HepG2 (cell line): ENCODE measurements around the gene KLF11. TPM values are rescaled to one million over a fixed set of nuclear protein-coding genes. Genes with fewer than 3 reads are reported as not detected.

ENCODE experiments used
- ATAC-seq: fragments of 200-7000 bp; cut with Tn5 transposase; 3 replicates; pipeline ENCODE4 v1.9.1; 2020; ENCODE audit warnings: mild to moderate bottlenecking, moderate library complexity
- BruUV-seq: library from RNA; stranded (reverse); fragments of 400-500 nt; replicated peaks from 2 replicates; lab custom pipeline; 2021; lab: Mats Ljungman, UMichigan
- CTCF ChIA-PET: fragments of 300-600 bp; formaldehyde crosslinking; extraction: SDS; loops from one replicate; lab custom pipeline; 2021; ENCODE audit warnings: low total read pairs, inconsistent platforms, low intra/inter-chr PET ratio; lab: Yijun Ruan, JAX
- POLR2A ChIA-PET: fragments of 350-600 bp; sonication (Branson Sonifier 250); formaldehyde crosslinking; loops from one replicate; lab custom pipeline; 2020; ENCODE audit warnings: antibody characterized with exemption, inconsistent platforms; lab: Yijun Ruan, JAX
- DNase-seq: peaks from one replicate; pipeline ENCODE4 v3.0.0-alpha.2; 2015; ENCODE audit warnings: low spot score
- FAIRE-seq: peaks from 3 replicates; lab custom pipeline; 2011; peaks lifted over from hg19 to GRCh38; lab: Jason Lieb, UNC
- H2AFZ ChIP-seq: one replicate; pipeline ENCODE4 v1.6.1; 2011; ENCODE audit warnings: low read length, inconsistent platforms
- H3K27ac ChIP-seq: fragments of 300-600 bp; 3 replicates; pipeline ENCODE4 v1.8.0; 2011; ENCODE audit warnings: mixed run types, mild to moderate bottlenecking, mixed read lengths, low read length, inconsistent platforms; ENCODE audit not compliant: insufficient read depth; ENCODE audit errors: extremely low read length
- H3K27me3 ChIP-seq, 2 experiments: fragments of 200-600 bp in 1 of 2; 2 replicates in 1 of 2; 3 replicates in 1 of 2; pipeline versions ENCODE4 v1.6.0 to v1.8.0; 2011; ENCODE audit warnings: low read length in 2 of 2, mild to moderate bottlenecking in 2 of 2, moderate library complexity in 2 of 2, inconsistent platforms in 1 of 2; ENCODE audit not compliant: insufficient read depth in 2 of 2, control insufficient read depth in 1 of 2
- H3K36me3 ChIP-seq, 2 experiments: fragments of 200-600 bp in 1 of 2; replicated peaks in 1 of 2; 2 replicates in 1 of 2; 3 replicates in 1 of 2; pipeline versions ENCODE4 v1.5.1 to v1.8.0; 2011; ENCODE audit warnings: low read length in 2 of 2, inconsistent platforms in 1 of 2; ENCODE audit not compliant: insufficient read depth in 2 of 2, control insufficient read depth in 1 of 2
- H3K4me1 ChIP-seq: 2 replicates; pipeline ENCODE4 v1.5.1; 2012; ENCODE audit warnings: low read length, inconsistent platforms; ENCODE audit not compliant: insufficient read depth
- H3K4me2 ChIP-seq: 2 replicates; pipeline ENCODE4 v1.6.0; 2011; ENCODE audit warnings: low read depth, low read length, inconsistent platforms
- H3K4me3 ChIP-seq, 3 experiments: fragments of 200-600 bp in 1 of 3; sonication (generic), shearing (Covaris generic) in 1 of 3; replicated peaks in 1 of 3; 2 replicates each; pipeline ENCODE4 v1.5.1; 2011 to 2016; ENCODE audit warnings: low read length in 3 of 3, inconsistent platforms in 2 of 3, low read depth in 2 of 3, mild to moderate bottlenecking in 2 of 3, control low read depth in 1 of 3, mixed read lengths in 1 of 3; ENCODE audit not compliant: insufficient read depth in 1 of 3
- H3K79me2 ChIP-seq: one replicate; pipeline ENCODE4 v1.6.1; 2011; ENCODE audit warnings: low read length, inconsistent platforms; ENCODE audit not compliant: insufficient read depth
- H3K9ac ChIP-seq: 2 replicates; pipeline ENCODE4 v1.6.0; 2011; ENCODE audit warnings: mild to moderate bottlenecking, low read depth, low read length, inconsistent platforms; ENCODE audit not compliant: insufficient read depth
- H3K9me3 ChIP-seq: 2 replicates; pipeline ENCODE4 v1.5.1; 2012; ENCODE audit warnings: mild to moderate bottlenecking, low read length
- H4K20me1 ChIP-seq: 2 replicates; pipeline ENCODE4 v1.6.0; 2011; ENCODE audit warnings: inconsistent platforms, mild to moderate bottlenecking, low read length, moderate library complexity; ENCODE audit not compliant: insufficient read depth
- GLMP ChIP-seq: sonication (generic); formaldehyde crosslinking; IDR thresholded peaks from 2 replicates; pipeline ENCODE4 v1.9.0; 2021; ENCODE audit warnings: missing genetic modification reagents, mild to moderate bottlenecking, borderline replicate concordance
- JUN ChIP-seq: sonication (generic); formaldehyde crosslinking; IDR thresholded peaks from 2 replicates; pipeline ENCODE4 v1.4.0; 2020; ENCODE audit warnings: mild to moderate bottlenecking, missing genetic modification reagents
- MYC ChIP-seq: sonication (generic); formaldehyde crosslinking; IDR thresholded peaks from 2 replicates; pipeline ENCODE4 v1.9.0; 2021; ENCODE audit warnings: missing genetic modification reagents, borderline replicate concordance
- STAT6 ChIP-seq: sonication (generic); formaldehyde crosslinking; IDR thresholded peaks from 2 replicates; pipeline ENCODE4 v1.4.0; 2020; ENCODE audit warnings: missing genetic modification reagents, mild to moderate bottlenecking, borderline replicate concordance
- TEAD3 ChIP-seq: optimal IDR thresholded peaks from 2 replicates; pipeline ENCODE3; 2016; ENCODE audit warnings: borderline replicate concordance
- ZNF225 ChIP-seq: sonication (generic); formaldehyde crosslinking; IDR thresholded peaks from 2 replicates; pipeline ENCODE4 v1.4.0; 2020; ENCODE audit warnings: mild to moderate bottlenecking, missing genetic modification reagents
- ZNF619 ChIP-seq: sonication (generic); formaldehyde crosslinking; IDR thresholded peaks from 2 replicates; pipeline ENCODE4 v1.4.0; 2020; ENCODE audit warnings: mild to moderate bottlenecking, missing genetic modification reagents
- ZNF784 ChIP-seq: sonication (generic); formaldehyde crosslinking; IDR thresholded peaks from 2 replicates; pipeline ENCODE4 v1.5.1; 2020; ENCODE audit warnings: missing genetic modification reagents, mild to moderate bottlenecking, borderline replicate concordance
- WGBS: methylation state at CpG from one replicate; pipeline ENCODE4 v1.1.6; 2017; ENCODE audit warnings: low lambda C conversion rate; 5-methylcytosine and 5-hydroxymethylcytosine counted together
- in situ Hi-C: cut with HindIII; loops from 2 replicates; pipeline ENCODE4 v1.10.0; 2017; ENCODE audit warnings: low pct_unique_long_range_greater_than_20kb; ENCODE audit not compliant: extremely low pct_ligation_motif_present
- intact Hi-C: fragments of 100-400 bp; cut with micrococcal nuclease; formaldehyde crosslinking; loops from one replicate; pipeline ENCODE4 v1.10.0; 2022; ENCODE audit not compliant: unreplicated experiment
- polyA plus RNA-seq, 8 experiments: library from polyadenylated mRNA; depleted of rRNA in 3 of 8; stranded (reverse) in 7 of 8; unstranded in 1 of 8; fragments of >200 nt; fragmentation: Illumina TruSeq in 4 of 8; extraction: Trizol in 4 of 8; gene quantifications; 2 replicates each; pipeline versions ENCODE4 v1.2.1 to v1.2.3, GENCODE V29; 2011 to 2016; ENCODE audit warnings: low read depth in 4 of 8, missing spikeins in 1 of 8, mixed read lengths in 1 of 8; ENCODE audit not compliant: insufficient read depth in 1 of 8
- total RNA-seq, 5 experiments: library from RNA; depleted of rRNA; stranded (reverse); fragments of >200 nt; fragmentation: Illumina TruSeq; extraction: Trizol; gene quantifications; 2 replicates each; pipeline ENCODE4 v1.2.3, GENCODE V29; 2016; ENCODE audit warnings: low read depth in 1 of 5

Gene KLF11
- total and polyA plus RNA-seq, 2 of the 13 experiments (the other 11 are each of a cell fraction or from before 2014, with no cell fraction given), result 2.5 to 11.8 TPM

- TF ChIP-seq MYC (CRISPR knock-in tag) (0 out of 2 replicates have a peak, but pooled peaks have one; percentile 10), ZNF619 (CRISPR knock-in tag) (no peak), STAT6 (CRISPR knock-in tag) (no peak), GLMP (CRISPR knock-in tag) (no peak)
- TF ChIP-seq, all 625 proteins: peak for 7
Observed at GRCh38 chr2:10059552-10060335, 16.4 kb downstream of the KLF11 start (continued).

DNA sequence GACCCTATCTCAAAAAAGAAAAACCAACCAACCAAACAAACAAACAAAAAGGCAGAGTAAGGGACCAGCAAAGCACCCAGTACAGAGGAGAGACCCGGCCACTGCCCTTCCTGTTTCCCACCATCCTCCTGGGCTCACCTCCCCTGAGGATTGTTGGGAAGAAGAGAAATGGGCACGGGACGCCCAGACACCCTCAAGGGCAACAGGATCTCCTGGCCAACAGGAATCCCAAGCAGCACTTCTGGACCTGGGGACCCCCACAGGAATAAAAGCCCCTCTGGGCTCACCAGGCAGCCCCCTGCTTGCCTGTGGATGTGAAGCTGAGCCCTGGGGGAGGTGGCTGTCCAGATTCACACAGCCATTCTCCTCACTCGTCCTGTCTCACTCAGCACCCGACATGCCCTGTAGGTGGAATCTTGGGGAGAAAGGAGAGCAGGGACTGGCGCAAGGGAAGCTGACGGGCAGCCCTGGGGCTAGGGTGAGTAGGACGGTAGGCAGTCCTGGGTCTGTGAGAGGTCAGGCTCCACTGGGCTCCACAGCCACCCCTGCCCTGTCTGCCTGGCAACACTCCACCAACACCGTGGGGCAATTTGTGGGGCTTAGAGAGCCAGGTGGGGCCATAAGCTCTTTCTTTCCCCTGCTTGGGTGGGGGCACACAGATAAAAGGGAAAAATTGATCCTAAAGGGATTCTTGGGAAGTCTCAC is 18.0 kb downstream of the KLF11 start:
- Histone ChIP-seq H3K27ac (no peak overlapping the region), H3K4me1 (peaks cover 38% of the 10 kb centered on the region), H3K4me2 (no peak overlapping the region), H2AFZ (no peak overlapping the region), H4K20me1 (no peaks in the 10 kb centered on the region), H3K36me3 (no peaks in the 10 kb centered on the region), H3K4me3 (no peak overlapping the region), H3K9ac (no peak overlapping the region), H3K27me3 (peaks cover 11 to 42% of the 10 kb centered on the region in 2 experiments; a peak in 4 of 5 replicates), H3K79me2 (no peaks in the 10 kb centered on the region), H3K9me3 (no peaks in the 10 kb centered on the region)
- POLR2A ChIA-PET, result no interaction called here
- CTCF ChIA-PET, result no interaction called here
- whole genome bisulfite sequencing, result 61% methylated on average over 4 of the region's 9 CpGs
- ATAC-seq, result 0 out of 3 replicates have a peak, but pooled peaks have one; percentile 1
- TF ChIP-seq TEAD3 (CRISPR knock-in tag) (no peak), ZNF784 (CRISPR knock-in tag) (no peak), JUN (CRISPR knock-in tag) (no peak), ZNF225 (CRISPR knock-in tag) (peak; percentile 37; the same call in 1 of the 2 replicates)
- no peak for FAIRE-seq
- DNase-seq, result no peak
- BruUV-seq, result no TSS peak
- intact Hi-C loops (no loop called here), in situ Hi-C loops (no loop called here)
